CD4-positive, alpha-beta memory T cell (primary cell): Measurements from ENCODE around the gene UBASH3A. TPM values are rescaled to one million over a fixed set of nuclear protein-coding genes. Genes with fewer than 3 reads are reported as not detected.
"Not testable (repeated sequence)": the region's sequence is repeated elsewhere in the genome, so short reads cannot be mapped to it uniquely, and the experiment has no call there.

ENCODE experiments used
- CTCF ChIA-PET: fragments of 350-600 bp; sonication (Branson Sonifier 250); formaldehyde crosslinking; loops from one replicate; lab custom pipeline; 2021; ENCODE audit warnings: inconsistent platforms; ENCODE audit not compliant: partially characterized antibody; lab: Charles Lee
- POLR2A ChIA-PET: fragments of 350-600 bp; sonication (Branson Sonifier 250); formaldehyde crosslinking; loops from one replicate; lab custom pipeline; 2021; ENCODE audit not compliant: partially characterized antibody; lab: Charles Lee
- DNase-seq, 5 donors: peaks; one replicate each; pipeline versions ENCODE4 v3.0.0 to v3.0.0-alpha.2; 2020 to 2022; ENCODE audit warnings: mixed read lengths in 1 of 5
- H3K27ac ChIP-seq: one replicate; pipeline ENCODE4 v1.7.0; 2013; ENCODE audit warnings: low read depth, low read length
- H3K27me3 ChIP-seq: 2 replicates; pipeline ENCODE4 v1.7.0; 2013; ENCODE audit warnings: mild to moderate bottlenecking, low read length, moderate library complexity; ENCODE audit not compliant: insufficient read depth
- H3K36me3 ChIP-seq: 2 replicates; pipeline ENCODE4 v1.7.0; 2013; ENCODE audit warnings: mild to moderate bottlenecking, low read length, moderate library complexity; ENCODE audit not compliant: insufficient read depth
- H3K4me1 ChIP-seq: 2 replicates; pipeline ENCODE4 v1.7.0; 2013; ENCODE audit warnings: mild to moderate bottlenecking, low read length, moderate library complexity; ENCODE audit not compliant: insufficient read depth
- H3K4me3 ChIP-seq, 2 donors: one replicate each; pipeline ENCODE4 v1.7.0; 2013; ENCODE audit warnings: low read length in 2 of 2, mild to moderate bottlenecking in 1 of 2
- H3K9me3 ChIP-seq, 2 donors: one replicate each; pipeline ENCODE4 v1.7.0; 2013; ENCODE audit warnings: low read length in 2 of 2, control low read depth in 1 of 2; ENCODE audit not compliant: control insufficient read depth in 1 of 2
- H3K27ac Mint-ChIP-seq, 7 donors: one replicate each; pipeline ENCODE4 v1.8.0; 2020 to 2021; ENCODE audit warnings: mixed read lengths in 7 of 7, mild to moderate bottlenecking in 6 of 7, inconsistent platforms in 3 of 7, moderate library complexity in 3 of 7
- H3K27me3 Mint-ChIP-seq, 2 donors: one replicate each; pipeline ENCODE4 v1.8.0; 2020 to 2021; ENCODE audit warnings: mixed read lengths in 2 of 2
- H3K36me3 Mint-ChIP-seq, 2 donors: one replicate each; pipeline ENCODE4 v1.8.0; 2020 to 2021; ENCODE audit warnings: mixed read lengths in 2 of 2, inconsistent platforms in 1 of 2, mild to moderate bottlenecking in 1 of 2
- H3K4me1 Mint-ChIP-seq, 4 donors: one replicate each; pipeline ENCODE4 v1.8.0; 2020 to 2021; ENCODE audit warnings: mixed read lengths in 4 of 4, mild to moderate bottlenecking in 1 of 4
- H3K4me3 Mint-ChIP-seq, 8 donors: one replicate each; pipeline ENCODE4 v1.8.0; 2020 to 2021; ENCODE audit warnings: mixed read lengths in 8 of 8, mild to moderate bottlenecking in 7 of 8, moderate library complexity in 6 of 8, inconsistent platforms in 3 of 8
- H3K9me3 Mint-ChIP-seq, 8 donors: one replicate each; pipeline ENCODE4 v1.8.0; 2020 to 2021; ENCODE audit warnings: mixed read lengths in 8 of 8, mild to moderate bottlenecking in 5 of 8, inconsistent platforms in 3 of 8, moderate library complexity in 1 of 8
- intact Hi-C: fragments of 100-400 bp; cut with micrococcal nuclease; formaldehyde crosslinking; loops from one replicate; pipeline ENCODE4 v1.15.1; 2023
- polyA plus RNA-seq, 2 donors: library from polyadenylated mRNA; unstranded; fragments of 300-500 nt; fragmentation: Illumina TruSeq; gene quantifications; one replicate each; pipeline ENCODE4 v1.2.3, GENCODE V29; 2021
- total RNA-seq, 2 experiments: library from RNA; stranded (reverse); gene quantifications; one replicate each; pipeline ENCODE4 v1.2.3, GENCODE V29; 2021

UBASH3A gene
- total and polyA plus RNA-seq, 4 experiments from 2014 or later, result 43.1 to 93.6 (median 68.7) TPM

GRCh38 chr21:42406201-42406621 lies 2.5 kb downstream of the UBASH3A start:
- intact Hi-C loops, result loop anchor here (1.0 to 10.0 kb wide), 2 partner anchors 9 to 171 kb away; no protein-coding TSS in a partner anchor
- CTCF ChIA-PET, result no interaction called here
- Histone ChIP-seq H3K4me3 (peak overlapping the region; percentile 70 to 87), H3K27me3 (no peaks in the 10 kb centered on the region), H3K36me3 (peaks cover 40% of the 10 kb centered on the region), H3K4me1 (peaks cover 71% of the 10 kb centered on the region), H3K27ac (peak overlapping the region; percentile 89), H3K9me3 (no peaks in the 10 kb centered on the region)
- Mint-ChIP-seq H3K27ac (peak overlapping the region; percentile 82 to 98 (median 96)), H3K9me3 (peaks cover 0 to 8% (median 6%) of the 10 kb centered on the region in 8 donors), H3K36me3 (peaks cover 32 to 46% of the 10 kb centered on the region in 2 donors), H3K4me3 (peak overlapping the region; percentile 87 to 97 (median 94)), H3K27me3 (no peaks in the 10 kb centered on the region), H3K4me1 (peaks cover 41 to 79% (median 56%) of the 10 kb centered on the region in 4 donors)
- DNase-seq, result peak; percentile 54 to 79 (median 64)
- POLR2A ChIA-PET, result interaction anchor here (0.5 to 21.1 kb wide), 7 partner anchors 13 to 629 kb away, joined by 3 to 604 read pairs (median 4); no protein-coding TSS in a partner anchor

GRCh38 chr21:42406866-42407265 lies 3.2 kb downstream of the UBASH3A start:
- Histone ChIP-seq H3K27me3 (no peaks in the 10 kb centered on the region), H3K9me3 (no peaks in the 10 kb centered on the region), H3K36me3 (peaks cover 47% of the 10 kb centered on the region), H3K4me1 (peaks cover 71% of the 10 kb centered on the region), H3K27ac (peak overlapping the region; percentile 89), H3K4me3 (peak overlapping the region; percentile 70 to 87)
- Mint-ChIP-seq H3K9me3 (peaks cover 0 to 2% (median under 1%) of the 10 kb centered on the region in 8 donors), H3K27me3 (no peaks in the 10 kb centered on the region), H3K4me1 (peaks cover 35 to 72% (median 50%) of the 10 kb centered on the region in 4 donors), H3K4me3 (peak overlapping the region; percentile 87 to 97 (median 94)), H3K27ac (peak overlapping the region; percentile 82 to 98 (median 96)), H3K36me3 (peaks cover 29 to 46% of the 10 kb centered on the region in 2 donors)
- ChIA-PET POLR2A (interaction anchor here (1.0 to 21.1 kb wide), 3 partner anchors 16 to 168 kb away, joined by 3 to 604 read pairs (median 3); no protein-coding TSS in a partner anchor), CTCF (no interaction called here)
- intact Hi-C loops, result loop anchor here (1.0 to 10.0 kb wide), 2 partner anchors 8 to 172 kb away; no protein-coding TSS in a partner anchor
- DNase-seq, result peak in 1 of 5 donors; percentile 57

GRCh38 chr21:42407476-42407875 lies 3.8 kb downstream of the UBASH3A start:
- peaks cover 53% of the 10 kb centered on the region for H3K36me3 ChIP-seq
- CTCF ChIA-PET, result no interaction called here
- Mint-ChIP-seq H3K36me3 (peaks cover 29 to 49% of the 10 kb centered on the region in 2 donors), H3K9me3 (no peaks in the 10 kb centered on the region), H3K4me1 (peaks cover 32 to 66% (median 45%) of the 10 kb centered on the region in 4 donors), H3K27ac (peak overlapping the region; percentile 82 to 98 (median 96)), H3K4me3 (peak overlapping the region; percentile 70 to 96 (median 93)), H3K27me3 (no peaks in the 10 kb centered on the region)
- no peaks in the 10 kb centered on the region for H3K27me3 ChIP-seq
- H3K4me1 ChIP-seq, result peaks cover 71% of the 10 kb centered on the region
- H3K4me3 ChIP-seq, result peak overlapping the region; percentile 70 to 87
- no peaks in the 10 kb centered on the region for H3K9me3 ChIP-seq
- intact Hi-C loops, result loop anchor here (10.0 kb wide), 1 partner anchor 173 kb away; no protein-coding TSS in a partner anchor
- no peak for DNase-seq
- POLR2A ChIA-PET, result interaction anchor here (21.1 kb wide), 1 partner anchor 15 kb away, joined by 604 read pairs; no protein-coding TSS in a partner anchor
- peak overlapping the region; percentile 89 for H3K27ac ChIP-seq

- not testable (repeated sequence) for H3K4me3 Mint-ChIP-seq, H3K27me3 ChIP-seq, H3K27me3 Mint-ChIP-seq, H3K9me3 Mint-ChIP-seq, DNase-seq, H3K9me3 ChIP-seq, H3K4me3 ChIP-seq
- intact Hi-C loops, result loop anchor here (10.0 kb wide), 1 partner anchor 174 kb away; no protein-coding TSS in a partner anchor
- Histone ChIP-seq H3K27ac (peak overlapping the region; percentile 89), H3K36me3 (peaks cover 65% of the 10 kb centered on the region), H3K4me1 (peaks cover 72% of the 10 kb centered on the region)
- CTCF ChIA-PET, result interaction anchor here (1.3 kb wide), 1 partner anchor 27 kb away, joined by 3 read pairs; no protein-coding TSS in a partner anchor
- H3K4me1 Mint-ChIP-seq, result peaks cover 32 to 61% (median 42%) of the 10 kb centered on the region in 4 donors
- peaks cover 35 to 59% of the 10 kb centered on the region in 2 donors for H3K36me3 Mint-ChIP-seq
- POLR2A ChIA-PET, result interaction anchor here (21.1 kb wide), 1 partner anchor 14 kb away, joined by 604 read pairs; no protein-coding TSS in a partner anchor
- H3K27ac Mint-ChIP-seq, result peak overlapping the region in 3 of 7 donors; percentile 70 to 94 (median 82)
Measured at GRCh38 chr21:42408718-42409117, 5.0 kb downstream of the UBASH3A start.

- CTCF ChIA-PET, result interaction anchor here (1.3 to 1.4 kb wide), 2 partner anchors 11 to 28 kb away, joined by 3 to 4 read pairs; no protein-coding TSS in a partner anchor
- DNase-seq, result no peak
- POLR2A ChIA-PET, result interaction anchor here (1.3 to 21.1 kb wide), 2 partner anchors 13 to 28 kb away, joined by 3 to 604 read pairs; no protein-coding TSS in a partner anchor
- peaks cover 78% of the 10 kb centered on the region for H3K4me1 ChIP-seq
- H3K4me3 ChIP-seq, result no peak overlapping the region
- H3K36me3 ChIP-seq, result peaks cover 72% of the 10 kb centered on the region
- H3K27ac ChIP-seq, result peak overlapping the region; percentile 38
- Mint-ChIP-seq H3K4me3 (peak overlapping the region in 5 of 8 donors; percentile 4 to 74 (median 47)), H3K27ac (peak overlapping the region in 6 of 7 donors; percentile 69 to 87 (median 78)), H3K27me3 (no peaks in the 10 kb centered on the region), H3K9me3 (no peaks in the 10 kb centered on the region), H3K4me1 (peaks cover 38 to 64% (median 44%) of the 10 kb centered on the region in 4 donors), H3K36me3 (peaks cover 42 to 62% of the 10 kb centered on the region in 2 donors)
- no peaks in the 10 kb centered on the region for H3K27me3 ChIP-seq
- H3K9me3 ChIP-seq, result no peaks in the 10 kb centered on the region
- intact Hi-C loops, result loop anchor here (10.0 kb wide), 1 partner anchor 175 kb away; no protein-coding TSS in a partner anchor
Measured at GRCh38 chr21:42409366-42409765, 5.7 kb downstream of the UBASH3A start.

GRCh38 chr21:42411197-42411869 lies 7.6 kb downstream of the UBASH3A start:
- ChIA-PET CTCF (interaction anchor here (1.0 to 1.5 kb wide), 4 partner anchors 11 to 44 kb away, joined by 3 to 7 read pairs (median 4); no protein-coding TSS in a partner anchor), POLR2A (interaction anchor here (0.9 to 23.2 kb wide), 6 partner anchors 5 to 30 kb away, joined by 3 to 604 read pairs (median 4); partner anchors contain the start of gene UBASH3A)
- Mint-ChIP-seq H3K9me3 (no peaks in the 10 kb centered on the region), H3K27ac (no peak overlapping the region), H3K4me1 (peaks cover 36 to 67% (median 54%) of the 10 kb centered on the region in 4 donors), H3K27me3 (no peaks in the 10 kb centered on the region), H3K36me3 (peaks cover 52 to 73% of the 10 kb centered on the region in 2 donors), H3K4me3 (no peak overlapping the region)
- Histone ChIP-seq H3K27me3 (no peaks in the 10 kb centered on the region), H3K27ac (peak overlapping the region; percentile 92), H3K9me3 (no peaks in the 10 kb centered on the region), H3K4me3 (no peak overlapping the region), H3K4me1 (peaks cover 98% of the 10 kb centered on the region), H3K36me3 (peaks cover 82% of the 10 kb centered on the region)
- no peak for DNase-seq
- intact Hi-C loops, result no loop called here
